SJSA1 (cell line): Measurements from ENCODE around the gene RASA1. TPM values are rescaled to one million over a fixed set of nuclear protein-coding genes. Genes with fewer than 3 reads are reported as not detected.
A peak's percentile ranks its signal among the peaks of the same experiment; 100 is the strongest.
"Not testable (repeated sequence)": the region's sequence is repeated elsewhere in the genome, so short reads cannot be mapped to it uniquely, and the experiment has no call there.

Source experiments
- DNase-seq, 2 experiments: peaks; one replicate each; pipeline ENCODE4 v3.0.0-alpha.2; 2015 to 2020; ENCODE audit warnings: low spot score in 2 of 2, low read depth in 1 of 2
- H3K27ac ChIP-seq: fragments of 250-450 bp; sonication (Bioruptor Pico); 2 replicates; pipeline ENCODE4 v1.5.1; 2020; ENCODE audit warnings: mild to moderate bottlenecking, moderate library complexity
- H3K27me3 ChIP-seq: fragments of 250-450 bp; sonication (Bioruptor Pico); replicated peaks from 2 replicates; pipeline ENCODE4 v1.5.1; 2020; ENCODE audit warnings: mild to moderate bottlenecking, moderate library complexity
- H3K36me3 ChIP-seq: fragments of 250-450 bp; sonication (Bioruptor Pico); 2 replicates; pipeline ENCODE4 v1.5.1; 2020; ENCODE audit warnings: mild to moderate bottlenecking
- H3K4me1 ChIP-seq: fragments of 250-450 bp; sonication (Bioruptor Pico); replicated peaks from 2 replicates; pipeline ENCODE4 v1.6.1; 2021; ENCODE audit warnings: mild to moderate bottlenecking
- H3K4me3 ChIP-seq: fragments of 250-450 bp; sonication (Bioruptor Pico); 2 replicates; pipeline ENCODE4 v1.5.1; 2020; ENCODE audit warnings: mild to moderate bottlenecking
- H3K9me3 ChIP-seq: fragments of 250-450 bp; sonication (Bioruptor Pico); replicated peaks from 2 replicates; pipeline ENCODE4 v1.5.1; 2020; ENCODE audit warnings: mild to moderate bottlenecking
- total RNA-seq: library from RNA; depleted of rRNA; stranded (reverse); fragments of >200 nt; shearing (Covaris generic); gene quantifications from 2 replicates; pipeline ENCODE4 v1.2.3, GENCODE V29; 2014

RASA1 gene
- total RNA-seq, 1 experiment from 2014 or later, result 36.9 TPM

GRCh38 chr5:87303324-87303723, 35.6 kb downstream of the RASA1 start:
- Histone ChIP-seq H3K36me3 (peaks cover 24% of the 10 kb centered on the region), H3K9me3 (no peaks in the 10 kb centered on the region), H3K27ac (no peak overlapping the region), H3K27me3 (no peaks in the 10 kb centered on the region; the same call in 1 of the 2 replicates), H3K4me3 (no peak overlapping the region), H3K4me1 (peaks cover 47% of the 10 kb centered on the region)
- DNase-seq, result no peak

GRCh38 chr5:87306090-87306489, 38.4 kb downstream of the RASA1 start:
- not testable (repeated sequence) for H3K27me3 ChIP-seq, H3K9me3 ChIP-seq, H3K4me3 ChIP-seq, H3K27ac ChIP-seq, DNase-seq
- Histone ChIP-seq H3K4me1 (peaks cover 25% of the 10 kb centered on the region), H3K36me3 (peaks cover 18% of the 10 kb centered on the region)

GRCh38 chr5:87307796-87308423, 40.2 kb downstream of the RASA1 start:
- no peak overlapping the region for H3K27ac ChIP-seq
- H3K36me3 ChIP-seq, result peaks cover 20% of the 10 kb centered on the region
- no peak overlapping the region for H3K4me3 ChIP-seq
- peaks cover 6% of the 10 kb centered on the region; the same call in 1 of the 2 replicates for H3K4me1 ChIP-seq
- H3K27me3 ChIP-seq, result no peaks in the 10 kb centered on the region
- no peak for DNase-seq
- no peaks in the 10 kb centered on the region for H3K9me3 ChIP-seq

GRCh38 chr5:87311405-87312279, 44.0 kb downstream of the RASA1 start:
- Histone ChIP-seq H3K4me3 (no peak overlapping the region), H3K27me3 (no peaks in the 10 kb centered on the region), H3K4me1 (peaks cover 5% of the 10 kb centered on the region; the same call in 1 of the 2 replicates), H3K9me3 (no peaks in the 10 kb centered on the region), H3K36me3 (peaks cover 5% of the 10 kb centered on the region), H3K27ac (no peak overlapping the region)
- DNase-seq, result no peak

GRCh38 chr5:87313216-87313615, 45.5 kb downstream of the RASA1 start:
- no peak overlapping the region for H3K4me3 ChIP-seq
- H3K9me3 ChIP-seq, result no peaks in the 10 kb centered on the region
- no peak for DNase-seq
- H3K36me3 ChIP-seq, result peaks cover 2% of the 10 kb centered on the region; the same call in 1 of the 2 replicates
- no peaks in the 10 kb centered on the region for H3K27me3 ChIP-seq
- H3K27ac ChIP-seq, result no peak overlapping the region
- H3K4me1 ChIP-seq, result no peaks in the 10 kb centered on the region

- H3K27me3 ChIP-seq, result no peaks in the 10 kb centered on the region
- no peak overlapping the region for H3K4me3 ChIP-seq
- no peak overlapping the region for H3K27ac ChIP-seq
- no peak for DNase-seq
- peaks cover 16% of the 10 kb centered on the region for H3K36me3 ChIP-seq
- H3K9me3 ChIP-seq, result no peaks in the 10 kb centered on the region; the same call in 1 of the 2 replicates
- H3K4me1 ChIP-seq, result no peaks in the 10 kb centered on the region
These were observed 51.8 kb downstream of the RASA1 start for GRCh38 chr5:87319469-87319868.

- Histone ChIP-seq H3K27ac (no peak overlapping the region), H3K9me3 (no peaks in the 10 kb centered on the region; the same call in 1 of the 2 replicates), H3K4me3 (no peak overlapping the region), H3K27me3 (no peaks in the 10 kb centered on the region), H3K36me3 (peaks cover 16% of the 10 kb centered on the region), H3K4me1 (no peaks in the 10 kb centered on the region)
- no peak for DNase-seq
These were observed 53.9 kb downstream of the RASA1 start for GRCh38 chr5:87321605-87322004.

GRCh38 chr5:87322381-87322780, 54.7 kb downstream of the RASA1 start:
- Histone ChIP-seq H3K9me3 (no peaks in the 10 kb centered on the region; the same call in 1 of the 2 replicates), H3K27ac (no peak overlapping the region), H3K4me3 (no peak overlapping the region), H3K36me3 (peaks cover 16% of the 10 kb centered on the region), H3K4me1 (no peaks in the 10 kb centered on the region), H3K27me3 (no peaks in the 10 kb centered on the region)
- no peak for DNase-seq

GRCh38 chr5:87327998-87328397, 60.3 kb downstream of the RASA1 start:
- no peak overlapping the region for H3K27ac ChIP-seq
- H3K36me3 ChIP-seq, result peaks cover 8% of the 10 kb centered on the region; the same call in 1 of the 2 replicates
- H3K4me1 ChIP-seq, result no peaks in the 10 kb centered on the region; the same call in 1 of the 2 replicates
- no peak for DNase-seq
- H3K4me3 ChIP-seq, result no peak overlapping the region
- H3K27me3 ChIP-seq, result no peaks in the 10 kb centered on the region
- H3K9me3 ChIP-seq, result no peaks in the 10 kb centered on the region

GRCh38 chr5:87329114-87329513, 61.4 kb downstream of the RASA1 start:
- Histone ChIP-seq H3K4me1 (no peaks in the 10 kb centered on the region; the same call in 1 of the 2 replicates), H3K9me3 (no peaks in the 10 kb centered on the region), H3K27ac (no peak overlapping the region), H3K27me3 (no peaks in the 10 kb centered on the region), H3K36me3 (peaks cover 15% of the 10 kb centered on the region), H3K4me3 (no peak overlapping the region)
- DNase-seq, result no peak

- Histone ChIP-seq H3K27me3 (no peaks in the 10 kb centered on the region), H3K9me3 (no peaks in the 10 kb centered on the region), H3K27ac (no peak overlapping the region), H3K4me3 (no peak overlapping the region), H3K36me3 (peaks cover 39% of the 10 kb centered on the region), H3K4me1 (no peaks in the 10 kb centered on the region)
- no peak for DNase-seq
These were observed 72.3 kb downstream of the RASA1 start for GRCh38 chr5:87339986-87340385.

- Histone ChIP-seq H3K36me3 (peaks cover 40% of the 10 kb centered on the region), H3K4me1 (no peaks in the 10 kb centered on the region), H3K27me3 (no peaks in the 10 kb centered on the region), H3K4me3 (no peak overlapping the region), H3K27ac (no peak overlapping the region), H3K9me3 (no peaks in the 10 kb centered on the region)
- DNase-seq, result no peak
These were observed 73.0 kb downstream of the RASA1 start for GRCh38 chr5:87340716-87341115.

GRCh38 chr5:87347272-87347671, 79.6 kb downstream of the RASA1 start:
- no peaks in the 10 kb centered on the region for H3K27me3 ChIP-seq
- peaks cover 14% of the 10 kb centered on the region; the same call in 1 of the 2 replicates for H3K4me1 ChIP-seq
- no peaks in the 10 kb centered on the region for H3K9me3 ChIP-seq
- H3K4me3 ChIP-seq, result no peak overlapping the region
- DNase-seq, result peak in 1 of 2 experiments; percentile 18
- peak overlapping the region; percentile 37 for H3K27ac ChIP-seq
- peaks cover 19% of the 10 kb centered on the region for H3K36me3 ChIP-seq

GRCh38 chr5:87347841-87348240, 80.2 kb downstream of the RASA1 start:
- peaks cover 14% of the 10 kb centered on the region; the same call in 1 of the 2 replicates for H3K4me1 ChIP-seq
- peak overlapping the region; percentile 37; the same call in 1 of the 2 replicates for H3K27ac ChIP-seq
- DNase-seq, result peak in 1 of 2 experiments; percentile 21
- H3K36me3 ChIP-seq, result peaks cover 16% of the 10 kb centered on the region
- no peaks in the 10 kb centered on the region for H3K9me3 ChIP-seq
- no peaks in the 10 kb centered on the region for H3K27me3 ChIP-seq
- H3K4me3 ChIP-seq, result no peak overlapping the region
